HG03103 (cell line): ENCODE results near the gene CCDC122.

Experiments
- ATAC-seq: cut with Tn5 transposase; IDR thresholded peaks from one replicate; pipeline ENCODE4 v1.9.1; 2021; ENCODE audit warnings: low read depth; ENCODE audit not compliant: unreplicated experiment

CCDC122 gene

DNA sequence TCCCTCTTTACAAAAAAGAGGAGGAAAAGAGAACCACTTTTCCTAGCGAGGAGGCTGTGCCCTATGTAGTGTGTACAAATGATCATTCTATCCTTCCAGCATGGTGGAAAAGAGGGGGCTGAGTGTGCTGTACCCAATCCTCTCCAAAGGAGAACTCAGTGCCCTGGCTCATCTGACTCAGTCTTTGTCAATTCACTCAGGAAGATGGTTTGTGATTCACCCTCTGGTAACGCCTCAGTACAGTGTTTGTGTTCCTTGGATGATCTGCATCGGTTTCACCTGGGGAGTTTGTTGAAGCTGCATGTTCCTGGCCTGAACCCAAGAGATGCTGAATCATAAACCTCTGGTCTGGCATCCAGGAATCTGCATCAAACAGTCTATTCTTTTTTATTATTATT is 74.5 kb downstream of the CCDC122 start:
- ATAC-seq: no peak

DNA sequence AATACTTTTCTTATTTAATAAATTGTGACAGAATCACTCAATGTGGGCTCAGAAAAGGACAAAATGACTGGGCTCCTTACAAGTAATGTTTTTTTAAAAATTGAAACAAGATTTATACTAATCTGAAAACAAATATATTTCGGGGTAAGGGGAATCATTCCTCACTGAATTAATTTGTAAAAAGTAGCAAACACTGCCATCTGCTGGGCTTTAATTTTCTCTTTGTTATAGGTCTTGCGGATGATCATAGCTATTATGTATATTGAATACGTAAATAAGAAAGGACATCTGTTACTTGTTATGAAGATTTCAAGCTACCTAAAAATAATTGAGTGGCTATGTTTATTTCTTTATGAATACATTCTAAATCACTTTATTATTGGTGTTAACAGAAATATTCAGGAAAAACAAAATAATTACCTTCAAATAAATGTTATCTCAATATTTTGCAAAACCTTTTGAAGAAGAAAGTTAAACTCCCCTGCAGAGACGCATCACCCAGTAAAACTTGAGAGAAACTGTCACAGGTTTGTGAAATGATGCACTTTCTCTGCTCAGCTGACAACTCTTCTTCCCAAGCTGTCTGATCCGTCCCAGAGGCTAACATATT is 75.0 kb downstream of the CCDC122 start:
- no peak for ATAC-seq

DNA sequence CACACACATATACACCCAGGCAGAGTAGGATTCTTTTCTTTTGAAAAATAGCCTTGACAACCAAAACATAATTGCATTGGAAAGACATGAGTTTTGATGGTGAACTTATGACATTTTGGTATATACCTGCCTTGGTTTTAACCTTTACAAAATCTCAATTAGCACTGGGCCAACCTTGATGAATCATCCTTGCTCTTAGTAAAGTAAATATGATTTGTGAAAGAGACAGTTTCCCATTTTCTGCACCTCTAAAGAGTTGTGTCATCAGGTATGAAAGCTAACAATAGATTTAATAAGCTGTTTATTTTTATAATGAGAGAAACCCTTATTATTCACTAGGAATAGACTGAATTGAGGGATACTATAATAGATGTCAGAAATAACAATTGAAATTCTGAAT is 77.0 kb downstream of the CCDC122 start:
- ATAC-seq: no peak

DNA sequence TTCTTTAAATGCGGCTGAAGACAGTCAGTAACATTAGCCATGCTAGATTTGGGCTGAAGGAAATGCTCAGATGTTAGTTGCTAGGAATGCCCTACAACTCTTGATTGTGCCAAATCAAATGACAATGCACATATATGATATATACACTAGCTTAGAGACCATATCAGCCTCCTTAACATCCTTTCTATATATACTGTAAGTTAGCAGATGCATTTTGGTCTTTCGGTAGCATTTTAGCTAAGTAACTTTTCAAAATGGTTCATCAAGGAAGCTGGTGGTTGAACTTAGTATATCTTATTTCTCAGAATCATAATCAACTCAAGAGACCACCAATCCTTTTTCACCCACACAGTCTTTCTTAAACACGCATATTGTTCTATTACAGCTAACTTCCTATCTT is 78.7 kb downstream of the CCDC122 start:
- no peak for ATAC-seq

DNA sequence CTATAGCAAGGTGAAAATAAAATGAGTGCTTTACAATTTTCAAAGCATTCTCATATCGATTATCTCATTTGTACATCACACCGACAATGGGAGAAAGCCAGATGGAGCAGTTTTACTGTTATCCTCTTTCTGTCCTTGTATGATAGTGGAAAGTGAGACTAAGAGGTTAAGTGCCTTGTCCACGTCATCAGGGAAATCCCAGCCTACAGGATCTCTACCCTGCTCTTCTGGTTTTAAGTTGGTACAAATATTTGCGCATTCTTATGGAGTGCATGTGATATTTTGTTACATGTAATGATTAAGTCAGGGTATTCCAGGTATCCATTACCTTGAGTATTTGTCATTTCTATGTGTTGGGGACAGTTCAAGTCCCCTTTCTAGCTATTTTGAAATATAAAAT is 80.3 kb downstream of the CCDC122 start:
- no peak for ATAC-seq

DNA sequence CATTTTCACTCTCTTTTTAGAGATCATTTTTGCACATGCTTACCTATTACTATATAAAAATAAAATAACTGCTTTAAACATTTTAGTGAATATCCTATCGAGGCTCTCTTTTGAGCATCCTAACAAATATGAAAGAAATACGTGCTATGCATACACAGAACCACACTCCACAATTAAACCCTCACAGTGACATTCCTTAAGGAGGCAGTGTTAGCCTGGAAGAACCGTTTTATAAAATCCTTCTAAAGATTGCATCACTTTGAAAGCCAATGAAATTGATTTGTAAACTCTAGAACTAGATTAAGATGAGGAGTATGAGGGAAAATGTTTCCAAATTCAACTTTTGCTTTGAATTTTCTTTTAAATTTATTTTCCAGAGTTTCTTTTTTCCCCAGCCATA is 81.7 kb downstream of the CCDC122 start:
- no peak for ATAC-seq

DNA sequence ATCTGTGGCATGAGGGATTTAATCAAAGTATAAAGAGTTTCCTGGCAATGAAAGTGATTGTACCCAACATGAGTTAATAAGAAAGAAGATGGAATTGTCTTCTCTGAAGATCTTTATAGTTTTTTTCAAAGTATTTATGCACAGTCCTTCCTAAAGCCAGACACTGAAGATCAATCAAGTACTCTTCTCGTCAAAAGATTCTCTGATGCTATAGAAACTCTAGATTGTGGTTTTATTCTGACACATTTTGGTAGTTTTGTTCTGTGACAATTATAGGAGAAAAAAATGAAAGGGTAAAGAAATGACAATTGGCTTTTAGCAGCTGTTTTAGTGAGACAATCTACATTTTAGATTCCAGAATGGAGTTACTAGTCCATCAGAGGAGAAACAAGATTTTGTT is 82.4 kb downstream of the CCDC122 start:
- no peak for ATAC-seq

DNA sequence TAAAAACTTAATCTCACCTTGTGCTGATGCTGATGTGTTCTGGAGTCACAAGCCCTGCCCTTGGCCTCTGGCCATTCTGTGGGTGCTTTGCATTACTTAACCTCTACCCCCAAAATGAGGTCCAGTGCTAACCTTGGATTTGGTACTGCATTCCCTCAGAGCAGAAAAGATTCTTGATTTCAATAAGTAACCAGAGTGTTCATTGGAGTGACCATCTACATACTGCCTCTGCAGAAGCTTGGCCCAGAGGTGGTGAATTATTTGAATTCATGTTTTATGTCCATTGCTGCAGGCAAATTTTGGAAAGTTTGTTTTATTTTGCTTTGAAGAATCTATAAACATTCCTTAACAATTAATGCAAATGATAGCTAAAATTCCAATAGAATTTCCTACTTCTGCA is 85.1 kb downstream of the CCDC122 start:
- no peak for ATAC-seq

DNA sequence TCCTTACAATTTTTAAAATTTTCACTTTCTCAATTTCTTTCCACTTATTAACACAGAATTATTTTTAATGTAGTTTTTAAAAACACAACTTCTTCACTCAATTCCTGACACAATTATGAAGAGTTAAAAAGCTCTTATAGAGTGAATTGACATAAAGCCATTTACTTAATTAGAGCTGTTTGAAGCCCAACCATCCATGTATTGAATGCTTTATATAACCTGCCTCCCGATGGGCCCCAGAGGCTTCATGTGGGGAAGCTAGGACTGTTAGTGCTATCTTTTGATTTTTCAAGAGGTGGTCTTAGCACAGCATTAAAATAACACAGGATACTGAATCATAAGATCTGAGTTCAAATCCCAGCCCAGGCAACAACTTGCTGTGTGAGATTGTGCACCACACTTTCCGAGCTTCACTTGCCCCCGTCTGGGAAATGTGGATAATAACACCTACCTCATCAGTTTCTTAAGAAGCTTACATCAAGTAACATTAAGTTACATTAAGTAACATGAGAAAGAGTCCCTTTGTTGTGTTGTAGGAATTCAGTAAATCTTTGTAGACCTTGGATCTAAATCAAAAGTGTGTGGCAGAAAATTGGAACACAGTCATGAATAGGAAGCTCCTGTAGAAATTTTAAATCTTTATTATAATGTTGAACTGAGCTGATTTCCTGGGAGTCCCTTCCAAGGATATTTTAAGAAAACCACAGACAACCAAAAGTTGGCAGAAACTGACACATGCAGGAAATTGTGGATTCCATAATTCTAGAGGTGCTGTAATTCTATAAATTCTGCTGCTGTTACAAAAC is 87.3 kb downstream of the CCDC122 start:
- no peak for ATAC-seq

DNA sequence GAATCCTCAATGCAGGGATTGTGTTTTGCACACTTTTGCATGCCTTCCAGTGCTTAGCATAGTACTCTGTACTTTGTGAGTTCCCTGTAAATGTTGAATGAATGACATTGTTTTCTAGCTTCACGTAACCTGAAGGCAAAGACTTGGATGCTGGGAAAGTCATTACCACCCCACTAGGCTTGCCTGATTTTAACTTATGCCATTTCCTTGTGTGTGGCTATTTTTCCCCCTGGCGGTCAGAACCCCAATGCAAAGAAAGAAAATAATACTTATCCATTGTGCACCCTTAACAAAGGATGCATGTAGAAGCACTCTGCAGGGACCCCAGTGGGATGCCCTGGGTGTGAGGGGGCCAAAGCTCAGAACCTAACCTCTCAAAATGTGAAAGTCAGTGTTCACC is 91.5 kb downstream of the CCDC122 start:
- no peak for ATAC-seq

DNA sequence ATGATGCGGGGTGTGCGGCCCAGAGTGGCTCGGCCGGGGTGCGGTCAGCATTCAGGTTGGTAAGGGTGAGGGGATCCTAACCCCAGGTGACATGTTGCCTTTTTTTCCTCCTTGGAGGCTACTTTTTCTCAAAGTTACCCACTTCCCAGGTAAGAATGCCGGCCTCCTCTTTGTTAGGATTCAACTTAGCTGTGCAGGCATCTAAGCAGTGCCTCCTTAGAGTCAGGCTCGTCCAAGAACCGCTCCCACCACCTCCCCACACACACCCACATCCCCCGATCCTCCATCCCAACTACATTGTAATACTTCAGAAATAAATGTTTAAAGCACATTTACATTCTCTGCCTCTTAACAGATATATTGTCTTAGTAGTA is 92.0 kb downstream of the CCDC122 start:
- ATAC-seq: no peak

DNA sequence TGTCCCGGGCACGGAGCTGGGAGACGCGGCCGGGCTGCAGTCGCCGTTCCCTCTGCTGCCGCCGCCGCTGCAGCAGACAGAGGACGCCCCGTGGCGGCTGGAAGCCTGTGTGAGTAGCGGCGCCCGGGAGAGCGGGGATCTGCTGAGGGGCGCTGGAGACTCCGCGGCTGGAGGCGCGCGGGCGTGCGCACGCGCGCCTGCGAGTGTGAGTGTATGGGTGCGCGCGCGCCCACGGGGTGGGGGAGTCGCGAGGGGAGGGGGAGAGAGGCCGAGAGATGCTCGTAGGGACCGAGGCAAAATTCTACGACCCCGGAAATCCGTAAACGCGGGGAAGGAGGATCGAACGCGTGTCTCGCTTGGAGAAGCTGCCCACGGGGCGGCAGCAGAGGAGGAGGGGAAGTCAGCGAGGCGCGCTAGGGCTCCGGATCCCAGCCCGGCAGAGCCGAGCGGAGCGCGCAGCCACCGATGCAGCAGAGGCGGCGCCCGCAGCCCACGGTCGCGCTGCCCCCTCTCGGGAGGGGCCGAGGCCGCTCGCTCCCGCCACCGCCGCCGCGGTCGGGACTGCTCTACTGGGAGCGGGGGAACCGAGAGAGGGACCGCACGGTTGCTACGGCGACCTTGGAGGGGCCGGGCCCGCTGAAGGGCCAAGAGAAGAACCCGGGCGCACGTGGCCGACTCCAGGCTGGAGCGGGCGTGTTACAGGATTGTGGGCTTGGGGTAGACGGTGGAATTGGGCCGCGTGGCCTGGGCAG is 92.6 kb downstream of the CCDC122 start, which contains the start of gene ENOX1:
Gene ENOX1 (minus strand): TSS at position 207 of the 752 bp plus-strand sequence.
- no peak for ATAC-seq

DNA sequence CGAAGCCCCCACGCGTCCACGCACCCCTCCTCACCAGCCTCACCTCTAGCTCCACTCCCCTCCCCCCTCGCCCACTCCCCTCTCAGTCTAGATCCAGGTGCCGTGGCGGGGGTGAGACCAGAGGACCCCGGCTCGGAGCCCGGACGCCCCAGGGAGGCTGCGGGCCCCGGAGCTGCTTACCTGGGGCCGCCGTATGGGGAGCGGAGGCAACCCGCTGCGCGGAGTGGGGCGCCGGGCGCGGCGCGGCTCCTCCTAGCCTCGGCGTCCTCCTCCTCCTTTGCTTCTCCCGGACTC is 93.1 kb downstream of the CCDC122 start:
- no peak for ATAC-seq
